ENCODE results near the gene TRMU. TPM values are rescaled to one million over a fixed set of nuclear protein-coding genes. Genes with fewer than 3 reads are reported as not detected.

Gene TRMU, protein sequence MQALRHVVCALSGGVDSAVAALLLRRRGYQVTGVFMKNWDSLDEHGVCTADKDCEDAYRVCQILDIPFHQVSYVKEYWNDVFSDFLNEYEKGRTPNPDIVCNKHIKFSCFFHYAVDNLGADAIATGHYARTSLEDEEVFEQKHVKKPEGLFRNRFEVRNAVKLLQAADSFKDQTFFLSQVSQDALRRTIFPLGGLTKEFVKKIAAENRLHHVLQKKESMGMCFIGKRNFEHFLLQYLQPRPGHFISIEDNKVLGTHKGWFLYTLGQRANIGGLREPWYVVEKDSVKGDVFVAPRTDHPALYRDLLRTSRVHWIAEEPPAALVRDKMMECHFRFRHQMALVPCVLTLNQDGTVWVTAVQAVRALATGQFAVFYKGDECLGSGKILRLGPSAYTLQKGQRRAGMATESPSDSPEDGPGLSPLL
- total RNA-seq: 100 to 1,000 TPM in 1 of 4 donors, 10 to 100 TPM in 3; 35.2 to 101 (median 83.3) TPM

GRCh38 chr22:46335201-46336118, at the start of gene TRMU:
Gene TRMU (plus strand): TSS chr22:46335714. CDS start chr22:46335765, 51 bp downstream.
- Histone ChIP-seq H3K9me3 (no peaks in the 10 kb centered on the region), H3K27ac (peak within 1 kb of the TSS; percentile 75 to 90 (median 85)), H3K4me3 (peak within 1 kb of the TSS; percentile 84 to 94 (median 90)), H3K36me3 (peaks cover 0 to 31% (median 0%) of the 10 kb centered on the region in 3 donors), H3K4me1 (peaks cover 0 to 8% (median 0%) of the 10 kb centered on the region in 4 donors), H3K27me3 (no peaks in the 10 kb centered on the region)
- peak; percentile 75 to 93 (median 90) for DNase-seq
- peak; percentile 57 to 63 for TF ChIP-seq POLR2A (IDR thresholded peaks at IDR 0.05)
- TF ChIP-seq, protein P1, sequence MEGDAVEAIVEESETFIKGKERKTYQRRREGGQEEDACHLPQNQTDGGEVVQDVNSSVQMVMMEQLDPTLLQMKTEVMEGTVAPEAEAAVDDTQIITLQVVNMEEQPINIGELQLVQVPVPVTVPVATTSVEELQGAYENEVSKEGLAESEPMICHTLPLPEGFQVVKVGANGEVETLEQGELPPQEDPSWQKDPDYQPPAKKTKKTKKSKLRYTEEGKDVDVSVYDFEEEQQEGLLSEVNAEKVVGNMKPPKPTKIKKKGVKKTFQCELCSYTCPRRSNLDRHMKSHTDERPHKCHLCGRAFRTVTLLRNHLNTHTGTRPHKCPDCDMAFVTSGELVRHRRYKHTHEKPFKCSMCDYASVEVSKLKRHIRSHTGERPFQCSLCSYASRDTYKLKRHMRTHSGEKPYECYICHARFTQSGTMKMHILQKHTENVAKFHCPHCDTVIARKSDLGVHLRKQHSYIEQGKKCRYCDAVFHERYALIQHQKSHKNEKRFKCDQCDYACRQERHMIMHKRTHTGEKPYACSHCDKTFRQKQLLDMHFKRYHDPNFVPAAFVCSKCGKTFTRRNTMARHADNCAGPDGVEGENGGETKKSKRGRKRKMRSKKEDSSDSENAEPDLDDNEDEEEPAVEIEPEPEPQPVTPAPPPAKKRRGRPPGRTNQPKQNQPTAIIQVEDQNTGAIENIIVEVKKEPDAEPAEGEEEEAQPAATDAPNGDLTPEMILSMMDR (IDR thresholded peaks at IDR 0.05): peak in 1 of 6 experiments; percentile 4

GRCh38 chr22:46286006-46286405, 49.5 kb upstream of the TRMU start:
- H3K27ac ChIP-seq: no peak overlapping the region
- no peak for TF ChIP-seq POLR2A (IDR thresholded peaks at IDR 0.05)
- TF ChIP-seq, protein P1 (IDR thresholded peaks at IDR 0.05): no peak

DNA sequence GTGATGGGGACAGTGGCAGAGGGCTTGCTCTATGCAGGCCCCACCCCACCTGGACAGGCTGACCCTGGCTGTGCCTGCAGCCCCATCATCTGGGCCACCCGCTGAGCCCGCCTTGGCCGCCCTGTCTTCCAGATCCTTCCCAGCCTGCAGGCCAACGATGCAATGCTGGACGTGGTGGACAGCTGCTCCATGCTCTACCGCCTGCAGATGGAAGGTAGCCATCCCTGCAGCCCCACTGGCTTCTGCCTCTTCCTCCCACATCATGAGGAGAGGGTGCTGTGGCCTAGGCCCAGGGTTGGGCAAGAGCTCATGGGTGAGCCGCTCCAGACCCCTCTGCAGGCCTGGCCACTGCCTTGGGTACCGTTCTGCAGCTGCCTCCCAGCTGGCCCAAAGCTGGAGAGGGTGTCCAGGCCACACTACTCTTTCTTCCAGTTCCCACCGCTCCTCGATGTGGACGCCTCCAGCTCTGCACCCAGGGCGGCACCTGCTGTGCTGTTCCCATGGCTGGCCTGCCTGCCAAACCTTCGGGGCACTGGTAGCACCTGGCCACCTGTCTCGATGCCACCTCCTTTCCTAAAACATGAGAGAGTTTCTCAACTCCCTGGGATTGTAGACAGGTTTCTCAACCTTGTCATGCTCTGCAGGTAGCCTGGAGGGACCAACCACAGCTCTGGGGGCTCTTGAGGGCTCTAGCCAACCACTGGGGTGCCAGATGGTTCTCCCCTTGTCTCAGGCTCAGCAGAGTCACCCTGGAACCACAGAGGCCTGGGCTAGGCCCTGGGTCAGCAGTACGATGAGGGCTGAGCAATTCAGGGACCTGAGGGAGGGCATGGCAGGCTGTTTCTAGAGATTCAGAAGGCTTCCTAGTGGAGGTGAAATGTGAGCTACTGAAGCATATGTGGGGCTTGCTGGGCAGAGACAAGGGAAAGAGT, 48.3 kb upstream of the TRMU start:
- Histone ChIP-seq H3K4me3 (peak overlapping the region in 3 of 4 donors; percentile 16 to 29 (median 23)), H3K27ac (peak overlapping the region; percentile 58 to 77 (median 66)), H3K9me3 (no peaks in the 10 kb centered on the region), H3K36me3 (peaks cover 0 to 100% (median 0%) of the 10 kb centered on the region in 3 donors), H3K27me3 (no peaks in the 10 kb centered on the region), H3K4me1 (peaks cover 3 to 22% (median 6%) of the 10 kb centered on the region in 4 donors)
- DNase-seq: peak in 1 of 3 donors; percentile 40
- no peak for TF ChIP-seq POLR2A (IDR thresholded peaks at IDR 0.05)
- TF ChIP-seq, protein P1 (IDR thresholded peaks at IDR 0.05): no peak

More at GRCh38 chr22:46286006-46286405, 49.5 kb upstream of the TRMU start:
- DNase-seq: no peak
- H3K4me1 ChIP-seq: peaks cover 3 to 23% (median 6%) of the 10 kb centered on the region in 4 donors
- H3K9me3 ChIP-seq: no peaks in the 10 kb centered on the region
- no peak overlapping the region for H3K4me3 ChIP-seq
- H3K27me3 ChIP-seq: no peaks in the 10 kb centered on the region
- peaks cover 0 to 100% (median 0%) of the 10 kb centered on the region in 3 donors for H3K36me3 ChIP-seq

- H3K27me3 ChIP-seq: no peaks in the 10 kb centered on the region
- peaks cover 0 to 100% (median 0%) of the 10 kb centered on the region in 3 donors for H3K36me3 ChIP-seq
- peak overlapping the region; percentile 58 to 77 (median 66) for H3K27ac ChIP-seq
- peak; percentile 61 to 90 (median 78) for DNase-seq
- H3K4me3 ChIP-seq: peak overlapping the region; percentile 5 to 29 (median 20)
- no peaks in the 10 kb centered on the region for H3K9me3 ChIP-seq
- TF ChIP-seq, protein P1 (IDR thresholded peaks at IDR 0.05): no peak
- TF ChIP-seq POLR2A (IDR thresholded peaks at IDR 0.05): no peak
- peaks cover 3 to 22% (median 6%) of the 10 kb centered on the region in 4 donors for H3K4me1 ChIP-seq
Measured at GRCh38 chr22:46287873-46288751, 47.4 kb upstream of the TRMU start.
